Stimulated activated naive B cell treated with anti-CD40 and anti-IgM and Interleukin-4, amounts not matched to agents 10 μg/mL and 1 μg/mL and 100 μg/mL, for 72 hours (primary cell): ENCODE data around the gene CDA.
A peak's percentile ranks its signal among the peaks of the same experiment; 100 is the strongest.

Source experiments
- ATAC-seq, 2 donors: fragments of 150-1000 bp; cut with Tn5 transposase; replicated peaks; 2 replicates each; pipeline ENCODE4 v1.10.0; 2021; ENCODE audit warnings: moderate library complexity in 1 of 2
- DNase-seq: peaks from one replicate; pipeline ENCODE4 v3.0.0; 2021
- H3K27ac Mint-ChIP-seq: one replicate; pipeline ENCODE4 v1.8.0; 2022; ENCODE audit warnings: mild to moderate bottlenecking, mixed read lengths
- H3K27me3 Mint-ChIP-seq, 2 donors: one replicate each; pipeline ENCODE4 v1.8.0; 2022; ENCODE audit warnings: mixed read lengths in 2 of 2
- H3K36me3 Mint-ChIP-seq, 2 donors: one replicate each; pipeline ENCODE4 v1.8.0; 2022; ENCODE audit warnings: mixed read lengths in 2 of 2, mild to moderate bottlenecking in 1 of 2
- H3K4me1 Mint-ChIP-seq, 2 donors: one replicate each; pipeline ENCODE4 v1.8.0; 2022; ENCODE audit warnings: mixed read lengths in 2 of 2, mild to moderate bottlenecking in 1 of 2
- H3K4me3 Mint-ChIP-seq, 2 donors: one replicate each; pipeline ENCODE4 v1.8.0; 2022; ENCODE audit warnings: mild to moderate bottlenecking in 2 of 2, mixed read lengths in 2 of 2, moderate library complexity in 1 of 2
- H3K9me3 Mint-ChIP-seq, 2 donors: one replicate each; pipeline ENCODE4 v1.8.0; 2022; ENCODE audit warnings: mixed read lengths in 2 of 2, mild to moderate bottlenecking in 1 of 2

Gene CDA

GRCh38 chr1:20588634-20589225 lies at the start of gene CDA:
CDA (plus strand) TSS chr1:20589097; CDS start chr1:20589130, 33 bp downstream.
- Mint-ChIP-seq H3K9me3 (no peaks in the 10 kb centered on the region), H3K36me3 (no peaks in the 10 kb centered on the region), H3K4me3 (no peak within 1 kb of the TSS), H3K4me1 (peaks cover 4 to 6% of the 10 kb centered on the region in 2 donors), H3K27ac (no peak within 1 kb of the TSS), H3K27me3 (peaks cover 56 to 81% of the 10 kb centered on the region in 2 donors)
- no peak for DNase-seq
- no peak for ATAC-seq

GRCh38 chr1:20540281-20540680 lies 48.6 kb upstream of the CDA start:
- no peaks in the 10 kb centered on the region for H3K4me1 Mint-ChIP-seq
- H3K27ac Mint-ChIP-seq = no peak overlapping the region
- DNase-seq (no peak), ATAC-seq (no peak)
- no peaks in the 10 kb centered on the region for H3K9me3 Mint-ChIP-seq
- peaks cover 35 to 52% of the 10 kb centered on the region in 2 donors for H3K27me3 Mint-ChIP-seq
- H3K36me3 Mint-ChIP-seq = no peaks in the 10 kb centered on the region
- H3K4me3 Mint-ChIP-seq = no peak overlapping the region

GRCh38 chr1:20546637-20547036 lies 42.3 kb upstream of the CDA start:
- H3K27me3 Mint-ChIP-seq = peaks cover 35 to 66% of the 10 kb centered on the region in 2 donors
- DNase-seq (no peak), ATAC-seq (no peak)
- no peak overlapping the region for H3K27ac Mint-ChIP-seq
- peaks cover 3 to 7% of the 10 kb centered on the region in 2 donors for H3K4me1 Mint-ChIP-seq
- no peaks in the 10 kb centered on the region for H3K36me3 Mint-ChIP-seq
- no peaks in the 10 kb centered on the region for H3K9me3 Mint-ChIP-seq
- H3K4me3 Mint-ChIP-seq = no peak overlapping the region

GRCh38 chr1:20551161-20551560 lies 37.7 kb upstream of the CDA start:
- H3K36me3 Mint-ChIP-seq = no peaks in the 10 kb centered on the region
- H3K9me3 Mint-ChIP-seq = no peaks in the 10 kb centered on the region
- ATAC-seq = no peak
- no peak overlapping the region for H3K4me3 Mint-ChIP-seq
- peaks cover 6 to 11% of the 10 kb centered on the region in 2 donors for H3K4me1 Mint-ChIP-seq
- no peak overlapping the region for H3K27ac Mint-ChIP-seq
- peaks cover 25 to 56% of the 10 kb centered on the region in 2 donors for H3K27me3 Mint-ChIP-seq
- no peak for DNase-seq

GRCh38 chr1:20551945-20552727 lies 36.8 kb upstream of the CDA start, which contains the start of gene FAM43B:
FAM43B (plus strand) TSS chr1:20552573; CDS start chr1:20552974, 401 bp downstream.
- Mint-ChIP-seq H3K27me3 (peaks cover 18 to 49% of the 10 kb centered on the region in 2 donors), H3K36me3 (no peaks in the 10 kb centered on the region), H3K27ac (no peak within 1 kb of the TSS), H3K9me3 (no peaks in the 10 kb centered on the region), H3K4me3 (no peak within 1 kb of the TSS), H3K4me1 (peaks cover 6 to 11% of the 10 kb centered on the region in 2 donors)
- DNase-seq (no peak), ATAC-seq (peak; percentile 60 to 63)

GRCh38 chr1:20552728-20553445 lies 36.0 kb upstream of the CDA start:
- DNase-seq (no peak), ATAC-seq (no peak)
- Mint-ChIP-seq H3K4me3 (no peak overlapping the region), H3K9me3 (no peaks in the 10 kb centered on the region), H3K27me3 (peaks cover 18 to 46% of the 10 kb centered on the region in 2 donors), H3K4me1 (peaks cover 6 to 11% of the 10 kb centered on the region in 2 donors), H3K27ac (no peak overlapping the region), H3K36me3 (no peaks in the 10 kb centered on the region)

GRCh38 chr1:20555025-20555757 lies 33.7 kb upstream of the CDA start:
- Mint-ChIP-seq H3K27me3 (peaks cover 18 to 41% of the 10 kb centered on the region in 2 donors), H3K27ac (no peak overlapping the region), H3K9me3 (no peaks in the 10 kb centered on the region), H3K4me1 (peaks cover 6 to 11% of the 10 kb centered on the region in 2 donors), H3K36me3 (no peaks in the 10 kb centered on the region), H3K4me3 (no peak overlapping the region)
- no peak for DNase-seq
- no peak for ATAC-seq

- no peak overlapping the region for H3K27ac Mint-ChIP-seq
- no peaks in the 10 kb centered on the region for H3K9me3 Mint-ChIP-seq
- H3K27me3 Mint-ChIP-seq = peaks cover 20 to 41% of the 10 kb centered on the region in 2 donors
- no peaks in the 10 kb centered on the region for H3K36me3 Mint-ChIP-seq
- H3K4me1 Mint-ChIP-seq = peaks cover 6 to 11% of the 10 kb centered on the region in 2 donors
- ATAC-seq (no peak), DNase-seq (no peak)
- H3K4me3 Mint-ChIP-seq = no peak overlapping the region
Measured at GRCh38 chr1:20555758-20556120, 33.2 kb upstream of the CDA start.

GRCh38 chr1:20558191-20558590 lies 30.7 kb upstream of the CDA start:
- Mint-ChIP-seq H3K27ac (no peak overlapping the region), H3K4me1 (peaks cover 3 to 5% of the 10 kb centered on the region in 2 donors), H3K27me3 (peaks cover 28 to 45% of the 10 kb centered on the region in 2 donors), H3K9me3 (peaks cover 0 to 5% of the 10 kb centered on the region in 2 donors), H3K4me3 (no peak overlapping the region), H3K36me3 (no peaks in the 10 kb centered on the region)
- no peak for ATAC-seq
- DNase-seq = no peak

- H3K27me3 Mint-ChIP-seq = peaks cover 32 to 56% of the 10 kb centered on the region in 2 donors
- H3K27ac Mint-ChIP-seq = no peak overlapping the region
- H3K9me3 Mint-ChIP-seq = peaks cover 0 to 5% of the 10 kb centered on the region in 2 donors
- no peaks in the 10 kb centered on the region for H3K36me3 Mint-ChIP-seq
- ATAC-seq = no peak
- H3K4me3 Mint-ChIP-seq = no peak overlapping the region
- no peak for DNase-seq
- H3K4me1 Mint-ChIP-seq = no peaks in the 10 kb centered on the region
Measured at GRCh38 chr1:20560966-20561365, 27.9 kb upstream of the CDA start.

GRCh38 chr1:20565234-20565633 lies 23.7 kb upstream of the CDA start:
- DNase-seq (no peak), ATAC-seq (no peak)
- Mint-ChIP-seq H3K4me3 (no peak overlapping the region), H3K27ac (no peak overlapping the region), H3K9me3 (peaks cover 5 to 7% of the 10 kb centered on the region in 2 donors), H3K4me1 (no peaks in the 10 kb centered on the region), H3K27me3 (peaks cover 44 to 59% of the 10 kb centered on the region in 2 donors), H3K36me3 (no peaks in the 10 kb centered on the region)

- no peak for ATAC-seq
- Mint-ChIP-seq H3K27me3 (peaks cover 37 to 43% of the 10 kb centered on the region in 2 donors), H3K36me3 (no peaks in the 10 kb centered on the region), H3K27ac (no peak overlapping the region), H3K4me1 (no peaks in the 10 kb centered on the region), H3K4me3 (no peak overlapping the region), H3K9me3 (peaks cover 5 to 8% of the 10 kb centered on the region in 2 donors)
- DNase-seq = no peak
Measured at GRCh38 chr1:20569523-20570098, 19.3 kb upstream of the CDA start.

GRCh38 chr1:20571427-20571826 lies 17.5 kb upstream of the CDA start:
- Mint-ChIP-seq H3K4me3 (no peak overlapping the region), H3K27me3 (peaks cover 33 to 43% of the 10 kb centered on the region in 2 donors), H3K9me3 (peaks cover 5 to 8% of the 10 kb centered on the region in 2 donors), H3K27ac (no peak overlapping the region), H3K4me1 (no peaks in the 10 kb centered on the region), H3K36me3 (no peaks in the 10 kb centered on the region)
- no peak for DNase-seq
- ATAC-seq = no peak

GRCh38 chr1:20573987-20574386 lies 14.9 kb upstream of the CDA start:
- ATAC-seq = no peak

More at GRCh38 chr1:20573987-20574386, 14.9 kb upstream of the CDA start:
- Mint-ChIP-seq H3K27ac (no peak overlapping the region), H3K27me3 (peaks cover 36 to 53% of the 10 kb centered on the region in 2 donors), H3K36me3 (no peaks in the 10 kb centered on the region), H3K4me1 (no peaks in the 10 kb centered on the region), H3K9me3 (peaks cover 5 to 8% of the 10 kb centered on the region in 2 donors), H3K4me3 (no peak overlapping the region)
- no peak for DNase-seq
